HG03432 (cell line): ENCODE data around the gene ANKRD29.
"Not testable (repeated sequence)": the region's sequence is repeated elsewhere in the genome, so short reads cannot be mapped to it uniquely, and the experiment has no call there.

Experiments
- ATAC-seq: cut with Tn5 transposase; IDR thresholded peaks from one replicate; pipeline ENCODE4 v1.9.1; 2021; ENCODE audit warnings: mild to moderate bottlenecking, moderate library complexity; ENCODE audit not compliant: unreplicated experiment

ANKRD29 gene

GRCh38 chr18:23567671-23568070 is 95.0 kb downstream of the ANKRD29 start:
- no peak for ATAC-seq

- ATAC-seq: no peak
Observed at GRCh38 chr18:23565916-23566547, 96.7 kb downstream of the ANKRD29 start.

- ATAC-seq: no peak
Observed at GRCh38 chr18:23563377-23564043, 99.2 kb downstream of the ANKRD29 start.

- no peak for ATAC-seq
Observed at GRCh38 chr18:23560186-23560585, 102.5 kb downstream of the ANKRD29 start.

GRCh38 chr18:23557511-23557910 is 105.2 kb downstream of the ANKRD29 start:
- not testable (repeated sequence) for ATAC-seq

GRCh38 chr18:23556145-23556780 is 106.4 kb downstream of the ANKRD29 start:
- ATAC-seq: no peak

GRCh38 chr18:23553887-23554286 is 108.8 kb downstream of the ANKRD29 start:
- no peak for ATAC-seq

GRCh38 chr18:23552505-23552904 is 110.2 kb downstream of the ANKRD29 start:
- no peak for ATAC-seq

GRCh38 chr18:23551978-23552377 is 110.7 kb downstream of the ANKRD29 start:
- ATAC-seq: no peak

GRCh38 chr18:23550898-23551297 is 111.8 kb downstream of the ANKRD29 start:
- no peak for ATAC-seq
